ENCODE results near the gene SAFB. TPM values are rescaled to one million over a fixed set of nuclear protein-coding genes. Genes with fewer than 3 reads are reported as not detected.

Gene SAFB
- total and polyA plus RNA-seq, 2 of the 13 experiments (the other 11 are each of a cell fraction or from before 2014, with no cell fraction given): 21.0 to 28.4 TPM

DNA sequence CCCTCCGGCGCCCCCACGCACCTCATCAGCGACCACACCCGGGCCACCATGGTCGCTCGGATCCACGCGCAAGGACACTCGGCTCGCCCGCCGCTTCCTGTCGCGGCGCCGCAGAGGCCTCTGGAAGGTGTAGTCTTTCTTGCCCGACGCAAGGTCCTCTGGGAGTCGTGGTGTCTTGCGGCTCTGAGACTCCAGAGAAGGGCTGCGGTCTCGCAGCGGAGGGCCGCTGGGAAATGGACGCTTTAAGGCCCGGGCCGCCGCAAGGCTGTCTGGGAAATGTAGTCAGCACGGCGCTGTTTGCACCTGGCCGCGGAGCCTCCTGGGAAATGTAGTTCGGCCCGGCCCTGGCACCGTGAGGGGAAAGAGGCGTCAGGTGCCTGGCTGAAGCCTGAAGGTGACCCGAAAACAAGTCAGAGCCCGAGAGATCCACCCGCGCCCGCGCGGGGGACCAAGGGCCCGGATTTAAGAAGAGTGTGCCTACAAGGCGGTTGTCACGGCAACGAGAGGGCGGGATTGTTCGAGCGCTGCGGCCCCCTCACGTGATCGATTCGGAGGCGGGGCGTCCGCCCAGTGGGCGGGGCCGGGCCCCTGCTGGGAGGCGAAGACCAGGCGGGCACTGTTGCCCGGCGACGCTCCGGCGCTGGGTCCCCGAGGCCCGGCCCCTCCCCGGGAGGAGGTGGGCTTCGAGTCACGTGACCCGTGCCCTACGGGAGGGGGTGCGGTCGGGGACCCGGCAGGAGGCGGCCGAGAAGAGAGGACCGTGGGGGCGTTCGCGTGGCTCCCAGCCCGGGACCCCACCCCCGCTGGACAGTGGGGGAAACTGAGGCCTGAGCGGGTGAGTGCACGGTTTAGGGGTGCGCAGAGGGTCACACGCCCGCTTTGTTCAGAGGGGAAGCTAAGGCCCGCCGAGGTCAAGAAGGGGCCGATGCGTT lies 57.8 kb downstream of the SAFB start, which contains the start of the genes HSD11B1L and MICOS13 (continued):
- TF ChIP-seq TGIF2 (CRISPR knock-in tag; IDR thresholded peaks at IDR 0.05) (peak; percentile 34; the same call in 1 of the 2 replicates), SNRNP70 (IDR thresholded peaks at IDR 0.05; ENCODE audit: low read depth, low read length) (no peak), RFX5 (IDR thresholded peaks at IDR 0.05; ENCODE audit: low read depth, low read length) (no peak), GZF1 (CRISPR knock-in tag; IDR thresholded peaks at IDR 0.05) (no peak), SCMH1 (CRISPR knock-in tag; IDR thresholded peaks at IDR 0.05; ENCODE audit: borderline replicate concordance) (no peak), SMAD3 (CRISPR knock-in tag; IDR thresholded peaks at IDR 0.05) (no peak), AGO2 (optimal IDR thresholded peaks at IDR 0.05; ENCODE audit: low read depth, low read length) (no peak), ZNF468 (CRISPR knock-in tag; IDR thresholded peaks at IDR 0.05) (no peak), ZFP1 (CRISPR knock-in tag; IDR thresholded peaks at IDR 0.05) (no peak), DNMT1 (CRISPR knock-in tag; IDR thresholded peaks at IDR 0.05) (no peak), ZKSCAN8 (CRISPR knock-in tag; IDR thresholded peaks at IDR 0.05; ENCODE audit: borderline replicate concordance) (no peak), FIP1L1 (IDR thresholded peaks at IDR 0.05; ENCODE audit: borderline replicate concordance, insufficient read depth, low read depth, low read length) (no peak), JUND (CRISPR knock-in tag; IDR thresholded peaks at IDR 0.05) (peak; percentile 13; the same call in 1 of the 2 replicates), POLR2AphosphoS2 (IDR thresholded peaks at IDR 0.05; ENCODE audit: low read depth, low read length) (no peak), ZNF564 (CRISPR knock-in tag; IDR thresholded peaks at IDR 0.05) (no peak; the same call in 1 of the 2 replicates), CREB1 (IDR thresholded peaks at IDR 0.05) (peak; percentile 69), CREB1 (CRISPR knock-in tag; IDR thresholded peaks at IDR 0.05) (peak; percentile 93), RBFOX2 (IDR thresholded peaks at IDR 0.05; ENCODE audit: low read depth, low read length) (peak; percentile 83)
- TF ChIP-seq, protein P1, sequence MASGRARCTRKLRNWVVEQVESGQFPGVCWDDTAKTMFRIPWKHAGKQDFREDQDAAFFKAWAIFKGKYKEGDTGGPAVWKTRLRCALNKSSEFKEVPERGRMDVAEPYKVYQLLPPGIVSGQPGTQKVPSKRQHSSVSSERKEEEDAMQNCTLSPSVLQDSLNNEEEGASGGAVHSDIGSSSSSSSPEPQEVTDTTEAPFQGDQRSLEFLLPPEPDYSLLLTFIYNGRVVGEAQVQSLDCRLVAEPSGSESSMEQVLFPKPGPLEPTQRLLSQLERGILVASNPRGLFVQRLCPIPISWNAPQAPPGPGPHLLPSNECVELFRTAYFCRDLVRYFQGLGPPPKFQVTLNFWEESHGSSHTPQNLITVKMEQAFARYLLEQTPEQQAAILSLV (CRISPR knock-in tag; IDR thresholded peaks at IDR 0.05; ENCODE audit: borderline replicate concordance): no peak; the same call in 1 of the 2 replicates
- TF ChIP-seq, protein P2, sequence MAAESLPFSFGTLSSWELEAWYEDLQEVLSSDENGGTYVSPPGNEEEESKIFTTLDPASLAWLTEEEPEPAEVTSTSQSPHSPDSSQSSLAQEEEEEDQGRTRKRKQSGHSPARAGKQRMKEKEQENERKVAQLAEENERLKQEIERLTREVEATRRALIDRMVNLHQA (CRISPR knock-in tag; IDR thresholded peaks at IDR 0.05): no peak
- TF ChIP-seq, protein P3, sequence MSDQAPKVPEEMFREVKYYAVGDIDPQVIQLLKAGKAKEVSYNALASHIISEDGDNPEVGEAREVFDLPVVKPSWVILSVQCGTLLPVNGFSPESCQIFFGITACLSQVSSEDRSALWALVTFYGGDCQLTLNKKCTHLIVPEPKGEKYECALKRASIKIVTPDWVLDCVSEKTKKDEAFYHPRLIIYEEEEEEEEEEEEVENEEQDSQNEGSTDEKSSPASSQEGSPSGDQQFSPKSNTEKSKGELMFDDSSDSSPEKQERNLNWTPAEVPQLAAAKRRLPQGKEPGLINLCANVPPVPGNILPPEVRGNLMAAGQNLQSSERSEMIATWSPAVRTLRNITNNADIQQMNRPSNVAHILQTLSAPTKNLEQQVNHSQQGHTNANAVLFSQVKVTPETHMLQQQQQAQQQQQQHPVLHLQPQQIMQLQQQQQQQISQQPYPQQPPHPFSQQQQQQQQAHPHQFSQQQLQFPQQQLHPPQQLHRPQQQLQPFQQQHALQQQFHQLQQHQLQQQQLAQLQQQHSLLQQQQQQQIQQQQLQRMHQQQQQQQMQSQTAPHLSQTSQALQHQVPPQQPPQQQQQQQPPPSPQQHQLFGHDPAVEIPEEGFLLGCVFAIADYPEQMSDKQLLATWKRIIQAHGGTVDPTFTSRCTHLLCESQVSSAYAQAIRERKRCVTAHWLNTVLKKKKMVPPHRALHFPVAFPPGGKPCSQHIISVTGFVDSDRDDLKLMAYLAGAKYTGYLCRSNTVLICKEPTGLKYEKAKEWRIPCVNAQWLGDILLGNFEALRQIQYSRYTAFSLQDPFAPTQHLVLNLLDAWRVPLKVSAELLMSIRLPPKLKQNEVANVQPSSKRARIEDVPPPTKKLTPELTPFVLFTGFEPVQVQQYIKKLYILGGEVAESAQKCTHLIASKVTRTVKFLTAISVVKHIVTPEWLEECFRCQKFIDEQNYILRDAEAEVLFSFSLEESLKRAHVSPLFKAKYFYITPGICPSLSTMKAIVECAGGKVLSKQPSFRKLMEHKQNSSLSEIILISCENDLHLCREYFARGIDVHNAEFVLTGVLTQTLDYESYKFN (CRISPR knock-in tag; conservative IDR thresholded peaks at IDR 0.05): no peak; the same call in 1 of the 2 replicates
- TF ChIP-seq, protein P4, sequence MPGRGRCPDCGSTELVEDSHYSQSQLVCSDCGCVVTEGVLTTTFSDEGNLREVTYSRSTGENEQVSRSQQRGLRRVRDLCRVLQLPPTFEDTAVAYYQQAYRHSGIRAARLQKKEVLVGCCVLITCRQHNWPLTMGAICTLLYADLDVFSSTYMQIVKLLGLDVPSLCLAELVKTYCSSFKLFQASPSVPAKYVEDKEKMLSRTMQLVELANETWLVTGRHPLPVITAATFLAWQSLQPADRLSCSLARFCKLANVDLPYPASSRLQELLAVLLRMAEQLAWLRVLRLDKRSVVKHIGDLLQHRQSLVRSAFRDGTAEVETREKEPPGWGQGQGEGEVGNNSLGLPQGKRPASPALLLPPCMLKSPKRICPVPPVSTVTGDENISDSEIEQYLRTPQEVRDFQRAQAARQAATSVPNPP (CRISPR knock-in tag; IDR thresholded peaks at IDR 0.05): no peak
- TF ChIP-seq, protein P5, sequence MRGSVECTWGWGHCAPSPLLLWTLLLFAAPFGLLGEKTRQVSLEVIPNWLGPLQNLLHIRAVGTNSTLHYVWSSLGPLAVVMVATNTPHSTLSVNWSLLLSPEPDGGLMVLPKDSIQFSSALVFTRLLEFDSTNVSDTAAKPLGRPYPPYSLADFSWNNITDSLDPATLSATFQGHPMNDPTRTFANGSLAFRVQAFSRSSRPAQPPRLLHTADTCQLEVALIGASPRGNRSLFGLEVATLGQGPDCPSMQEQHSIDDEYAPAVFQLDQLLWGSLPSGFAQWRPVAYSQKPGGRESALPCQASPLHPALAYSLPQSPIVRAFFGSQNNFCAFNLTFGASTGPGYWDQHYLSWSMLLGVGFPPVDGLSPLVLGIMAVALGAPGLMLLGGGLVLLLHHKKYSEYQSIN (CRISPR knock-in tag; IDR thresholded peaks at IDR 0.05; ENCODE audit: borderline replicate concordance): no peak
